Fibroblast of gingiva (primary cell): ENCODE measurements around the gene HOXD11.

Source experiments
- DNase-seq: peaks from one replicate; pipeline ENCODE4 v3.0.0-alpha.2; 2011; ENCODE audit warnings: low read depth

Gene HOXD11

DNA sequence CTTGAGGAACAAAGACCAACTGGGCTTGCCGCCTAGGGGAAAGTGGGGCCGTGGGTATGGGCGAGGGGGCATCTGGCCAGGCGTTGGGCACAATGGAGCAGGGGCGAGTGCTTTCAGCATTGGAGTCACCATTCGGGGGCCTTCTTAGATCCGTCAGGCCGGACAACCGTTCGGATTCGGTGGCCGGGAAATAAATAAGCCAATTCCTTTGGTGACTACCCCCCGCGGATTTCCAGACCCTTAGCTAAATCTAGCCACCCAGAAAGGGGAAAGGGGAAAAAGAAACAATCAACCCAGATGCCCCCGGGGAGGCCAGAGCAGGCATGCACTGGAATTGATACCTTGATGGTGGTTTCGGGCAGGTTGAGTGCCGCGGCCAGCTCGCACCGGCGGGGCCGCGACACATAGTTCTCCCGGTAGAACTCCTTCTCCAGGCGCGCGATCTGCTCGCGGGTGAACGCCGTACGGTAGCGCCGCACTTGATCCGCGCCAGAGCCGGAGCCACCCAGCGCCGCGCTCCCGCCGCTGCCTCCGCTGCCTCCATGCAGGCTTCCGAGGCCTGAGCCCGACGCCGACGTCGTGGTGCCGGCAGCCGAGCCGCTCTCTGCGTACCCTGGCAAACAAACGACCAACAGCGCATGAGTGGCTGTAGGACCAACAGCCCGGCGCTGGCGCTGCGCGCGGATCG is 25.1 kb upstream of the HOXD11 start:
- DNase-seq = no peak

DNA sequence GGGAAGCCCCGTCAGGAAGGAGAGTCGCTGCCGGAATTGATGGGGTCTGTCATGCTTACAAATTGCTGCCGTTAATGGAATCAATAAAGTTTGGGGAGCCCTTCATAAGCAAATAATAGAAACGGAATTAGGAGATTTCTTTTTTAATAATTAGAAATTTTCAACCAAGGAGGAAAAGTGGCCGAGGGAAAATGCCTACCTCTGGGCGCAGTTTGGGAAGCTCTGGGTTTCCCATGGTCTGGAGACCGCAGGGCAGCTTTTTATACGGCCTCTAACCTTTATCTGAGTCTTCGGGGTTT is 24.6 kb upstream of the HOXD11 start:
- DNase-seq = no peak

DNA sequence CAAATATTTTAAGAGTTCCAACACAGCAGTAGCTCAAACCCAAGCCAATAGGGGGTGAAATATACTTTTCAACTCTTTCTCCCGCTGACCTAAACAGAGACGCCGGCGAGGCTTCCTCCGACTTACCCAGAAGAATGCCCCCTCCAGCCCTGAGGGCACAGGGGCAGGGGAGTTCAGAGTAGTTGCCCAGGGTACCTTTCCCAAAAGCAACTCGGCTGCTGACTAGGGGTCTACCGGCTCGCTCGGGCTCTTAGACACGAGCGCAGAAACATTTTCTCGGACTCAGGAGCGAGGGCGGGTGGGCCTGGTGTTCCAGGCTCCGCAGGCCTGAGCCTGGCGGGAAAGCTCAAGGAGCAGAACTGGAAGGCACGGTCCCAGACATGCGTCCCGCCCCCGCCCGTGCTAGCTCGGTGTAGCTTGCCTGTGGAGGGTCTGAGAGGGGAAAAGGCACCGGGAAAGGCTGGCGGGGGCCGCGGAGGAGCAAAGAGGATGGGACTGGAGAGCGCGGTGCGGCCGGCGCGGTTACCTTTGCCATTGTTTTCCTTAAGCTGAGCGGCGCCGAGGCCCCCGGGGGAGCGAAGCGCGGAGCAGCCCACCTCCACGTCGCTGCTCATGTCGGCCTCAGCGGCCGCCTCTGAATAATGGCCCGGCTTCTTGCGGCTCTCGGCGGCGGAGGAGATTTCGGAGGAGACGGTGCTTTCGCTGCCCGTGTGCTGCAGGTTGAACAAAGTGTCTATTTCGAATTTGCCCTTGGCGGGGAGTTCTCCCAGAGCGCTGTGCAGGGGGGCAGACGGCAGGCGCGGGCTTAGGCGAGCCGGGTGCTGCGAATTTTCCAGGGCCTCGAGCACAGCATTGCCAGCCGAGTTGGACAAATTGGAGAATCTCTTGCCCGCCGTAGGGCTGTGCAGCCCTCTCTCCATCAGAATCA is 24.0 kb upstream of the HOXD11 start:
- DNase-seq = no peak

DNA sequence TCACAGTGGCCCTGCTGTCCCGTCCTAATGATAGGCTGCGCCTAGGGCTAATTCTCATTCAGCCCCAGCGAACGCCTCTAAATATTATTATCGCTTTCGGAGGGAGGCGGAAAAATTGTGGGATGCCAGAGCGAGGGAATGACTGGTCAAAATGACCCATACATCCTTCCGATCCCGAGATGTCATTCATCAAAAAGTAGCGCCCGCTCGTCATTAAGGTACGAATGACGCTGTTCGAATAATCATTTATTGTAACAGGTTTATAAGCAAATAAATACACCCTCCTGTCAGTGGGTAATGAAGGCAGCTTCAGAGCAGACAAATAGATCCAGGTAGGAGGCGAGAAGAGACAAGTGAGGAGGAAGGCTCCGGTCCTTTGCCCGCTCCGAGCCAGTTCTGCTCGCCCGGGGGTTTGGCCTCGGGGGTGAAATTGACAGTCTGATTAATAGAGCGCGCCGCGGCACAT is 23.3 kb upstream of the HOXD11 start, which contains the start of gene EVX2:
Gene EVX2 (minus strand): TSS at position 167 of the 466 bp plus-strand sequence. CDS start 186 bp downstream, outside the sequence.
- no peak for DNase-seq

DNA sequence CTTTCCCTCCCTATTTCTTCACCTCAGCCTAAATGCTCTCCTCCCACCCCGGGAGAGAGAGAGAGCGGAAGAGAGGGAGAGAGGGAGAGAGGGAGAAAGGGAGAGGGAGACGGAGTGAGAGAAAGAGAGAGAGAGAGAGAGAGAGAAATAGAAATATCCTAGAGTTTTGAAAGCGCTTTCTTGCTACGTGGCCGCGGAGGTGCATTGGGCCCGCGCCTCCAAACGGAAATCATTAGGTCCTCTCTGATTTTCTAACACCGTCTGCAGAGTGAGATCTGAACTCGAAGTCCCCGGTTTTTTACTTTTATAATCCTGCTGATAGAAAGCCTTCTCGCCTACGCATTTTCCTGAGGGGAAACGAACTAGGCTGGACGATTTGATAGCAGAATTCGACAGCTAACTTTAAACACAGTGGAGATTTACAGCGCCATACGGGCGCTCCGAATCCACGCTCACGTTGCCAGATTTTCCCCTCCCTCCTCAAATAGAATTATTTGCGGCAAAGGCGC is 22.4 kb upstream of the HOXD11 start:
- no peak for DNase-seq

DNA sequence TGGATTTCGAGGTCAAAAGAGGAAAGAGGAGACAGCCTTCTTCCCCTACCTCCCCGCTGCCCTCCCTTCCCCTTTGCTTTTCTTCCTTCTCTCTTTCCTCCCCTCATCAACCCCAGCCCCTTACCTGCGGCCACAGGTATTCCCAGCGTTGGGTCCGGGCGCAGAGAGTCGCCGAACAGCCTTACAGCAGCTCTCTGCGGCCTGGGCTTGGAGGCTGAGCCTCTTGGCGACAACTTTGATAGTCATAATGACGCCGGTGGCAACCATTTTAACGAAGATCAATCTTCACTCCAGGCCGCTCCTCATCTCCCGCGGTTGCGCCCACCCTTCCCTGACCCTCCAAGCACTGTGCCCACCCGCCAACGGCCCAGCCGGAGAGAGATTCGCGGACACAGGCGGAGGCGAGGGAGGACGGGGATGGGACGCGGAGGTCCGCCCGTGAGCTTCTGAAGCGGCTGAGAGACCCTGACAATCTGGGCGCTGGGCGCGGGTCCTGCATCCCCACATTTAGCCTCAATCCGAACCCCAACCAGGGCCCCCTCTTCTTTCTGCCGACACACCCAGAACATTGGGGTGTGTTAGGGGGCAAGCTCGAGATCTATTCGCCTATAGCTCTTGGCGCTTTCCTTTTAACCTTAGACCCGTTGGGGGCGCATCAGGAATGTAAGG is 21.8 kb upstream of the HOXD11 start:
- DNase-seq = no peak

DNA sequence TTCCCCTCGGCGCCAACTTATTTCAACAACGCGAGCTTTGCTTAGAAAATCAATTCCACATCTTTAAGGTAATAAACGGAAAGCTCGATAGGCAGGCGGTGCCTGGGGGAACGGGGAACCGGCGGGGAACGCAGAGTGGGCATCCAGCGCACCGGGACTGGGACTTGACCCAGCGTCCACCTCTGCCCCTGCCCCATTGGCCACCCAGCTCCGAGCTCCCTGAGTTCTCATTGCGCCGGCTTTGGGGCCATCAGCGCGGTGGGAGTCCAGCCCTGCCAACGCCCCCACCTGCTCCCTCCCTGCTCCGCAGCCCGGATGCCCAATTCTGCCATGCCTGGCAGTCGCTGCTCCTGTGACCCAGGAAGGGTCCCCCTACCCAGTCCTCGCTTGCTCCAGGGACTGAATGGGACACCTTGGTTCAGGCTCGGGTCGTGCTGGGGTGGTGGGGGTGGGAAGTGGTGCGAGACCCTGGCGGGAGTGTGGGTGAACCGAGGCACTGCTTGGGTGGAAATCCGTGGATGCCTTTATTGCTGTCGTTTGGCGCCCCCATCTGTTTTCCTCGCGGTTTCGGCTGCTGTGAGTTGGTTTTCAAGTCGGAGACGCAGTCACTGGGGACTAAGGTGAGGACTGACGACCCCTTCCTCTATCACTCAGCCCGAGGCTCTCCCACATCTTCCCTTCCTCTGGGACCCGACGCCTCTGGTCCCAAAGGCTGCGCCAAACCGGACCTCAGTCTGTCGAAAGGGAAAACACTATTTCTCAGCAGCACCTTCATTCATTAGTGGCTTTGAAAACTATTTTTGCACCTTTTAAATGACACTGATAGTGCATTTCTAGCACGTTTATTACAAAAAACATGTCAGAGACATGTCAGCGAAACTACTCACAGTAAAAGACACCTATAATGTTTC is 21.0 kb upstream of the HOXD11 start:
- peak; percentile 16 for DNase-seq

DNA sequence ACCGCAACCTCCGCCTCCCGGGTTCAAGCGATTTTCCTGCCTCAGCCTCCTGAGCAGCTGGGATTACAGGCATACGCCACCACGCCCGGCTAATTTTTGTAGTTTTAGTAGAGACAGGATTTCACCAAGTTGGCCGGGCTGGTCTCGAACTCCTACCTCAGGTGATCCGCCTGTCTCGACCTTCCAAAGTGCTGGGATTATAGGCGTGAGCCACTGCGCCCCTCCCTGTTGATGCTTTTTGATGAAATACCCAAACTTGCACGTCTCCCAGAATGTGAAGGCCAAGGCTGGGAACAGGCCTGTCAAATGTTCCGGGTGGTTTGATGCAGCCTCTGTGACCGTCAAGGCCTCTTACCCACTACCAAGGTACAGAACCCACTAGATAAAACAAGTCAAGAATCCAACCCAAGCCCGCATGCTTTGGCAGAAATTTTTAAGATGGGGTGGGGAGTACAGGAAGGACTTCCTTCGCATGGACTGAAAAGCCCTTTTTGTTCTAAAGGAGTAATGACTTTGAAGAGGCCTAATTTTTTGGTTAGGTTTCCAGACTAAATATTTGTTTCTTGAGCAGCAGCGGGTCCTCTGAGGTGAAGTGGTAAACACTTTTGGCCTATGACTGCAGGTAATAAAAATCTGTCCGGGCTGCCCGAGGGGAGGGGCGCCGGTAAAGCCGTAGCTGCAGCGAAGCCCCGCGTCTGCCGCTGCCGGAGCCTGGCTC is 19.6 kb upstream of the HOXD11 start:
- no peak for DNase-seq

DNA sequence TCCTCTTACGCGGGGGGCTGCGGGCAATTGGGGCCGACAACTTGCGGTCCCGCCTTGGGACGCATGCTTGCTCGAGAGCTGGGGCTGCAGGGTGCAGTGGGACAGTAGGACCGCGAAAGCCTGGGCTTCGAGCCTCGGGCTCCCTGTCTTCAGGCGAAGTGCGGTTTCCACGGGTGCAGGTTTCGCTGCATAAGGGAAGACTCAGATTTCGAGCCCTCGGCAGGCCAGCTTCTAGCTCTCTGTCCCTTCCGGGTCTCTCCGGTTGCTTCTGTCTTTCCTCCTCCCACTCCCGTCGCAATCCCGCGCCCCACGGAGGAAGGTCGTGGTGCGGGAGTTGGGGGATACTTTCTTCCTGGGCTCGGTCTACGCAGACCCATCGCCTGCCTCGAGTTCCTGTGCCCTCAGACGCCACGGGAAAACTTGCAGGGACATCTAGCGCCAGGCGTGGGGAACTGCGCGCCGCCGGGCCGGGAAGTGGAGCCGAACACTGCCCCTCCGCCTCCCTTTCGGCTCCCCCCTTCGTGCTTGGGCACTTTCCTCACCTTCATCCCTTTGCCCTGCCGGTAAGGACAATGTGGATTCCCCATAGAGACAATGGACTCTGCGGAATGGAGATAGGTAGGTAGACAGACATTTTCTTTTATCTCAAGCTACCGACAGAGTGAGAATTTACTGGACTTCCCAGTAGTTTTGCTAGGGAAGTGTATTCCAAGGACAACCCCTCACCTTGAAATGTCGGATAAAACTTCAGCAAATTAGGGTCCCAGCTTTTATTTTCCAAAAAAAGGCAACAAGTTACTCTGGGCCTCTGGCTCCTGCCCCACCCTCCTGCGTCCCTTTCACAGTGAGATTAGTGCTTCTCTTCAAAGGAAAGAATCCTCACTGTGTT is 18.8 kb upstream of the HOXD11 start:
- DNase-seq = peak; percentile 24

DNA sequence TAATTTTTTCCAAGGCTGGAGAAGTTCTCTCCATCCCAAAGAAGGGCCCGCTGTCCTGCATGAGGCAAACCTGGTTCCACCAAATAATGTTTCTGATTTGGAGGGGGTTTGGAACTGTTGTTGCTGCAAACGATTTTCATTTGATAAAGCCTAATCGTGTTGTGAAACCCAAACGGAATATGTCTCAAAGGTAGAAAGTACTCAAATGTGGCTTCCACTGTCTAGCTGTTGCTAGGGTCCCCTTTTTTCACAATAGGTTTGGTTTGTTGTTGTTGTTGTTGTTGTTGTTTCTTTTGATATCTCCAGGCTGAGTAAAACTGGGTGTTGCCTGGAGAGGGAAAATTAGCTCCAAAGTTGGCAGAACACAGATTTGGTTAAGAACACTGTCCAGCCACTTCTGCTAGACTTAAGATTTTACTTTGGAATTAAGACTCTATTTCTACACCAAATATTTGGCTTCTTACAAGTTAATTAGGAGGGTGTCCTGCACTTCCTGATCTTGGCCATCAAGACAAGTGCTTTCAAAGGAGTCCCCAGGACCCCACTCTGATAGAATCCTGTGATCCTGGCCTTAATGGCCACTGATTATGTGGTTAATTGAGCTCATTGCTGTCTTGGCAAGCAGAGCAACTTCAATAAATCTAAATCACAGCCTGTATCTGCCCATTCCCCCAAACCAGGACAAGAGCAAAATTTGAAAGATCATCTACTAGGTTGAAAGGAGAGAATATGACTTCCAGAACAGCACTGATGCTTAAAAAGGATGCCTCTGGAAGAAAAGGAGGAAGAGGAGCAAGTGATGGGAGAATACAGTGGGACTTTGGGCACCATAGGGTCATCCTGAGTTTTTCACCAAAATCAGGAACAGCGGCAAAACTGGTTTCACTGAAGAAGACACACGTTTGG is 17.9 kb upstream of the HOXD11 start:
- no peak for DNase-seq

DNA sequence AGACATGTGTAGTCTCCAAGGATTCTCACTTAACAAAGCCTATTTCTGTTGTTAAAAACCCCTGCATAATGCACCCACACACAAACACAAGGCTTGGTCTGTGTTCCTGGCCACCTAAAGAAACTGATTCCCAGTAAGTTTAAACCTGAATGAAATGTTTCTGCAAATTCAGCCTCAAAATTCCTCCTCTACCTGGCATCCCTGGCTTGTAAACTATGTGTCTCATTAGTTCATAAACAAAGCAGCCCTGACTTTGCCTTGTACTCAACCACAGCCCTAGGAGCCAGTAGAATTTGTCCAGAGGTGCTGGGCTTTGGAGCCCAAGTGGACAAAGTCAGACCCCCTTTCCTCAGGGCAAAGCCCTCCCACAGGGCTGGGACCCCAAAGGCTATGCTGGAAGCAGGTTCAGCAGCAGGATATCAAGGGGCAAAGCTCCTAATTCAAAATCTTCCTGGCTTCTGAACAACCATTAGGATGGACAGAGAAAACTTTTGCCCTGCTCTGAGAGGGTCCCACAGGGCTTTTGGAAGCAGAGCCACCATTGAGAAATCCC is 17.2 kb upstream of the HOXD11 start:
- no peak for DNase-seq

DNA sequence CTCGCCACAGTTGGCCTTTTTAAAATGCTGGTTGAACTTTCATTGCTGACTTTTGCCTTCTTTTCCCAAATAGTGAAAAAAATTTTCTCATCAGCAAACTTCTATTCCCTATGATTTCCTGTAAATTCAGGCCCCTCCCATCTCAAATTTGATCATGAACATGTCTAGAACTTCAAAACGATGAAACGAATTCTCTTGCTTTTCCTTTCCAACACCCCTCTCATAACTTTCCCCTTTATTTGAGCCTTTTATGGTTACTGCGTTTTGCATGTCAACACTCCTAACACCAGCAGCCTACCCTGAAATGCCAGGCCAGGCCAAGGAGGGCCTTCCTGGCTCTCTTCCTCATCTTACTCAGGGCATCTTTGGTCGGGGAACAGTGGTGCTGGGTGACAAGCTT is 16.2 kb upstream of the HOXD11 start:
- no peak for DNase-seq

DNA sequence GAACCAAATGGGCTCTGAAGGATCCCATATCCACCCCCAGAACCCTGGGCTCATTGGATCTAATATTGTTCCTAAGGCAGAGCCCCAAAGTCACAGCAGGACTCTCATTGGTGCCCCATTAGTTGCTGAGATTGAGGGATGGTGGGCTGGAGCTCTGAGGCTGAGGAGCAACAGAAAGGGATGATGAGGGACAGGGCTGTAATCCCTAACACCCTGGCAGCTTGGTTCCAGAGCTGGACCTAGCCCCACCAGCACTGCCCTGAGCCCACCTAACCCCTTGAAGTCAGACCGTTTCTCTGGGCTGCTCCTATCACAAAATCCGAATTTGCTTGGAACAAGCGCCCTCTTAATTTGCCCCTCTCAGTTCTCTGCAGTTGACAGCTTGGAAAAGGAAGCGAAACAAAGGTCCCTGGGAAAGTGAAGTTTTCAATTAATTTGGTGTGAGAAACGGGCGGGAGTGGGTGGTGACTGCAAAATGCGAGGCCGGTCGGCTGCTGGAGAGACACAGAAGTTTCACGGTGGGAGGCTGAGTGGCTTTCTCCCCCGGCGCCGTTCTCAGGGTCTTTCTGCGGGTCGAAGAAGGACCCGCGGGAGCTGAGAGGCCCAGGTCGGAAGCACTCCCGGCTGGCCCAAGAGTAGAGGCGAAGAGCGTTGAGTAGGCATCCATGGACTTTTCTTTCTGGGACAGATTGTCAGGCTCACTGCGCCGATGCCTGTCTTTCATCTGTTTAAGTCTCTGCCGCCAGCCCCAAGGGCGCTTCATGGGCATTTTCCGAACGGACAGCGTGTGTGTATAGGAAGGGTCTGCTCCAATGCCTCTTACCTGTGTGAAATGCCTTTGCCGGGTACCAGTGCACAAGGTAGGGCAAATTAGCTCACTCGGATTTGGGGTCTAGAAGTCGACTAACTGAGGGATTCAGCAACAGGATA is 15.5 kb upstream of the HOXD11 start:
- no peak for DNase-seq

DNA sequence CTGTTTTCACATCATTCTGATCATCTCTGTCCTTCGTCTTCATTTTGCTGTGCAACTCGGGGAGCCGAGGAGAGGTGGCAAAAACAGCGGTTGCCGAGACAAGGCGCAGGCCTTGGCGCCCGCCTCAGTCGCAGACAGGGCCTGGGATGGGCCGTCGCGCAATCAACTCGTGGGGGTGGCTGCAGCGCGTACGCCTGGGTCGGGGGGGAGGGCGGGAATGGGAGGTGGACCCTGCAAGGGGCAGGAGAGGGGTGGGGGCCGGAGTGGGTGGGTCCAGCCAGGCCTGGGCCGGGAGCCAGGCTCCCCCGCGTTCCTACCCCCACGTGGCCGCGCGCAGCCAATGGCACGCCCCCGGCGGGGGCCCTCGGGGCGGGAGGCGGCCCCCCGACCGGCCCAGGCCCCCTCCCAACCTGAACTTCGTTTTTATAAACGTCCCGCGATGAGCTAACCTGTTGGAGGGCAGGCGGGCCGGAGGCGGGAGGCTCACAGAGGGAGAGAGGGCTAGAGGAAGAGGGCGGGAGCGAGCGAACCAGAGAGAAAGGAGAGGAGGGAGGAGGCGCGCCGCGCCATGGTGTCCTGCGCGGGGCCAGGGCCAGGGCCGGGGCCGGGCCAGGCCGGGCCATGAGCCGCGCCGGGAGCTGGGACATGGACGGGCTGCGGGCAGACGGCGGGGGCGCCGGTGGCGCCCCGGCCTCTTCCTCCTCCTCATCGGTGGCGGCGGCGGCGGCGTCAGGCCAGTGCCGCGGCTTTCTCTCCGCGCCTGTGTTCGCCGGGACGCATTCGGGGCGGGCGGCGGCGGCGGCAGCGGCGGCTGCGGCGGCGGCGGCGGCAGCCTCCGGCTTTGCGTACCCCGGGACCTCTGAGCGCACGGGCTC is 14.6 kb upstream of the HOXD11 start, which contains the start of gene HOXD13:
Gene HOXD13 (plus strand): TSS at position 452 of the 875 bp plus-strand sequence. CDS start 170 bp downstream, at position 622.
- DNase-seq = no peak

DNA sequence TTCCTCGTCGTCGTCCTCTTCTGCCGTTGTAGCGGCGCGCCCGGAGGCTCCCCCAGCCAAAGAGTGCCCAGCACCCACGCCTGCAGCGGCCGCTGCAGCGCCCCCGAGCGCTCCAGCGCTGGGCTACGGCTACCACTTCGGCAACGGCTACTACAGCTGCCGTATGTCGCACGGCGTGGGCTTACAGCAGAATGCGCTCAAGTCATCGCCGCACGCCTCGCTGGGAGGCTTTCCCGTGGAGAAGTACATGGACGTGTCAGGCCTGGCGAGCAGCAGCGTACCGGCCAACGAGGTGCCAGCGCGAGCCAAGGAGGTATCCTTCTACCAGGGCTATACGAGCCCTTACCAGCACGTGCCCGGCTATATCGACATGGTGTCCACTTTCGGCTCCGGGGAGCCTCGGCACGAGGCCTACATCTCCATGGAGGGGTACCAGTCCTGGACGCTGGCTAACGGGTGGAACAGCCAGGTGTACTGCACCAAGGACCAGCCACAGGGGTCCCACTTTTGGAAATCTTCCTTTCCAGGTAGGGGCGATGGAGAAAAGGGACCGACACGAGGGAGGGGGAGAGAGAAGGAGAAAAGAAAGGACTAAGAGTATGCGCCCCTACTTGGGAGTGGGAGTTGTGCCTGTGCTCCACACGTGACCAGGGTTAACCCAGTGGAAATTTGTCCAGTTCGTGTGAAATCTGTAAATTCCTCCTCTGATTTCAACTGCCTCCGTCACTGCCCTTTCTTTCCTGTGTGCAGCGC is 13.8 kb upstream of the HOXD11 start:
- no peak for DNase-seq
